ENCODE data around the gene TSHZ2.

Gene TSHZ2

DNA sequence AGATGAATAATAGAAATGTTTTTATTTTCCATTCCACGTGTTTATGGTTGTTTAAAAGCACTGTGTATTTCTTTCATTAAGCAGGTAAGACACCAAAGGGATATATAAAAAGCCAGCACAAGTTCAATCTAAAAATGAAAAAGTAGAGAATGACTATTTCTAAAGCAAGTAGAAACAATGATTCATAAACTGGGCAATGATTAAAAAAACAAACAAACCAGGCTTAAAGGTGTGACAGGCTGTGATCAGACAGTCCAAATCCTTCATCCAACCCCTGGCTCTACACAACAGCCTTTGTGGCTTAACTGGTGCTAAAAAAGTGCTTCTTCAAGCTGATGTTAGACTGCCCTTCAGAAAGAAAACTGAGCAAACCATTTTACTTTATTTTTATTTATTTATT lies 45.7 kb upstream of the TSHZ2 start:
- TF ChIP-seq, protein P1, sequence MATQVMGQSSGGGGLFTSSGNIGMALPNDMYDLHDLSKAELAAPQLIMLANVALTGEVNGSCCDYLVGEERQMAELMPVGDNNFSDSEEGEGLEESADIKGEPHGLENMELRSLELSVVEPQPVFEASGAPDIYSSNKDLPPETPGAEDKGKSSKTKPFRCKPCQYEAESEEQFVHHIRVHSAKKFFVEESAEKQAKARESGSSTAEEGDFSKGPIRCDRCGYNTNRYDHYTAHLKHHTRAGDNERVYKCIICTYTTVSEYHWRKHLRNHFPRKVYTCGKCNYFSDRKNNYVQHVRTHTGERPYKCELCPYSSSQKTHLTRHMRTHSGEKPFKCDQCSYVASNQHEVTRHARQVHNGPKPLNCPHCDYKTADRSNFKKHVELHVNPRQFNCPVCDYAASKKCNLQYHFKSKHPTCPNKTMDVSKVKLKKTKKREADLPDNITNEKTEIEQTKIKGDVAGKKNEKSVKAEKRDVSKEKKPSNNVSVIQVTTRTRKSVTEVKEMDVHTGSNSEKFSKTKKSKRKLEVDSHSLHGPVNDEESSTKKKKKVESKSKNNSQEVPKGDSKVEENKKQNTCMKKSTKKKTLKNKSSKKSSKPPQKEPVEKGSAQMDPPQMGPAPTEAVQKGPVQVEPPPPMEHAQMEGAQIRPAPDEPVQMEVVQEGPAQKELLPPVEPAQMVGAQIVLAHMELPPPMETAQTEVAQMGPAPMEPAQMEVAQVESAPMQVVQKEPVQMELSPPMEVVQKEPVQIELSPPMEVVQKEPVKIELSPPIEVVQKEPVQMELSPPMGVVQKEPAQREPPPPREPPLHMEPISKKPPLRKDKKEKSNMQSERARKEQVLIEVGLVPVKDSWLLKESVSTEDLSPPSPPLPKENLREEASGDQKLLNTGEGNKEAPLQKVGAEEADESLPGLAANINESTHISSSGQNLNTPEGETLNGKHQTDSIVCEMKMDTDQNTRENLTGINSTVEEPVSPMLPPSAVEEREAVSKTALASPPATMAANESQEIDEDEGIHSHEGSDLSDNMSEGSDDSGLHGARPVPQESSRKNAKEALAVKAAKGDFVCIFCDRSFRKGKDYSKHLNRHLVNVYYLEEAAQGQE (IDR thresholded peaks at IDR 0.05; ENCODE audit: insufficient read depth in 1 of 2, low read depth in 2 of 2, low read length in 2 of 2), result no peak
- TF ChIP-seq SIN3A (IDR thresholded peaks at IDR 0.05; ENCODE audit: borderline replicate concordance, insufficient read depth, low read length), result no peak
- TF ChIP-seq POLR2AphosphoS5 (IDR thresholded peaks at IDR 0.05; ENCODE audit: low read depth, low read length), result no peak
- no peak for TF ChIP-seq TAF1 (IDR thresholded peaks at IDR 0.05; ENCODE audit: borderline replicate concordance, insufficient read depth, low read length)
- TF ChIP-seq FOXP2 (optimal IDR thresholded peaks at IDR 0.05; ENCODE audit: borderline replicate concordance, extremely low read depth, extremely low read length, insufficient read depth), result no peak

DNA sequence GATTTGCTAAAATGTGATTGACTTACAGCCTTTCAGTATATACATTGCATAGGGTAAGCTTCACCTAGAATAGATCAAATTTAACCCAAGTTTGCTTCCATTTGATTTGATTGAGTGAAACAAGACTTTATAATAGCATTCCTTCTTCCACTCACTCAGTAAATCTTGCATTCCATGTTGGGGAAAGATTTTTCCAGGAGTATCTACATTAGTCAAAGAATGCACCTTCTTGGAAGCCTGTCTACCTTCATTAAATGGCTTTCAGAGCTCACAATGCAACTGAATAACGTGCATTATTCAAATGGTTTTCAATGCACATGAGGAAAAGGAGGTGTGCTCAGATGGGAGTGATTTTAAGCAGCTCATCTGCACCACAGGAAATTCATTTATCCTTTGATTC lies 38.3 kb upstream of the TSHZ2 start:
- TF ChIP-seq SIN3A (IDR thresholded peaks at IDR 0.05; ENCODE audit: borderline replicate concordance, insufficient read depth, low read length) (no peak), FOXP2 (optimal IDR thresholded peaks at IDR 0.05; ENCODE audit: borderline replicate concordance, extremely low read depth, extremely low read length, insufficient read depth) (no peak), TAF1 (IDR thresholded peaks at IDR 0.05; ENCODE audit: borderline replicate concordance, insufficient read depth, low read length) (no peak), POLR2AphosphoS5 (IDR thresholded peaks at IDR 0.05; ENCODE audit: low read depth, low read length) (no peak)
- TF ChIP-seq, protein P1 (IDR thresholded peaks at IDR 0.05; ENCODE audit: insufficient read depth in 1 of 2, low read depth in 2 of 2, low read length in 2 of 2), result no peak

DNA sequence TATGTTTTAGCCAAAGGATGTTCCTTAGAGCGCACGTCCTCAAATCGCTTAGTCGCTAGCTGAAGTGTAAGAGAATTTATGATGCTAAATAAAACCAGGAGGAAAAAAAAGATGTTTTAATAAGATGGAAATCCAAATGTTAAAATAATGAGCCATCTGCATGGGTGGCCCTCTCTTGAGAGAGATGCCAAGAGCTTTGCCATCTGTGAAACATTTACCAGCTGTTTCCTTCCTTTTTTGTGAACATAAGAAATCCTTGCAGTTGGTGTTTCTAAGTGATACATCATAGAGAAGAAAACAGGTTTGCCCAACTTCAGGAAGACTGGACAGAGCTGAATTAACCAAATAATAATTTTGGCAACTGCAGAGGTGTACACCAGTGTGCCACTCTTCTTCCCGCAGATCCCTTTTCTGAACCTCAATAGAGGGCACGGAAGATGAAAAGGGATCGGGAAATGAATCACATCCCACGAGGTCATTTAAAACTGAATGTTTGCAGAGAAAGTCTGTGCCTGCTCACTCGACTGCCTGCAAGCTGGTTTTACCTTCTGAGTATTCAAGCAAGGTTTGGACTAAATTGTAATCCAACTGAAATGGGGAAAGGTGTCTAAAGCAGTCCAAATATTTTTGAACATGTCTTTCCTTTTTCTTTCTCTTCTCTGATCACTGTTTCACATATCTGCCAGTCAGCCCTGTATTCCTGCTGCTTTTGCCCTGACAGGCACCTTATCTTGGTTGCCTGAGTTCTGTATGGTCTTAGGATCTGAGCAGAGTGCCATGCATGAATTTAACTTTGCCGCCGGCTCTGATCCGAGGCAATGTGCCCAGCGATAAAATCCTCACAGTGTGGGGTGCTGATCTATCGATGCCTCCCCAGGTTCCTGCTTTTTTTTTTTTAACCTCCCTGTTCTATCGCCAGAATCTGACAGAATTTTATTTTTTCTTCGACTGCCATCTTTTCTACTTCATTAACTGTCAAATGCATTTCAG lies 35.5 kb upstream of the TSHZ2 start:
- TF ChIP-seq FOXP2 (optimal IDR thresholded peaks at IDR 0.05; ENCODE audit: borderline replicate concordance, extremely low read depth, extremely low read length, insufficient read depth) (no peak), POLR2AphosphoS5 (IDR thresholded peaks at IDR 0.05; ENCODE audit: low read depth, low read length) (no peak), SIN3A (IDR thresholded peaks at IDR 0.05; ENCODE audit: borderline replicate concordance, insufficient read depth, low read length) (no peak), TAF1 (IDR thresholded peaks at IDR 0.05; ENCODE audit: borderline replicate concordance, insufficient read depth, low read length) (no peak)
- TF ChIP-seq, protein P1 (IDR thresholded peaks at IDR 0.05; ENCODE audit: insufficient read depth in 1 of 2, low read depth in 2 of 2, low read length in 2 of 2), result no peak

DNA sequence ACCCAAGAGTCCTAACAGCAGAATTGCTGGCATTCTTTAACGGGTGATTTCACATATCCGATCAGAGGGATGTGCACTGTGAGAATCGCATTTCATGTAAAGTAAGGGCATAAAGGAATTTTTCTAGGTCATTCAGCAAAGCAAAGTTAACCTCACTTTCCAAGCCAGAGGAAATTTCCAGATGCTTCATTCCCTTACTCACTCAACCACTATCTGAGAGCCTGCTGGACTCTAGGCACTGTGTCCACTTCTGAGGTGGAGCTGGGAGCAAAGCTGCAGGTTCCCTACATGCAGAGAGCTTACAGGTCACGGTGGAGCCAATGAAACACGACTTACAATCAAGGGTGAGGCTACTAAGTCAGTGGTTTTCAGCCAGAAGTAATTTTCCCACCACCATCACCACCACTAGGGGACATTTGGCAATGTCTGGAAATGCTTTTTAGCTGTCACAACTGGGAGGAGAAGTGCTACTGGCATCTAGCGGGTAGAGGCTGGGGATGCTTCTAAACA lies 34.5 kb upstream of the TSHZ2 start:
- TF ChIP-seq POLR2AphosphoS5 (IDR thresholded peaks at IDR 0.05; ENCODE audit: low read depth, low read length) (no peak), FOXP2 (optimal IDR thresholded peaks at IDR 0.05; ENCODE audit: borderline replicate concordance, extremely low read depth, extremely low read length, insufficient read depth) (no peak), SIN3A (IDR thresholded peaks at IDR 0.05; ENCODE audit: borderline replicate concordance, insufficient read depth, low read length) (no peak), TAF1 (IDR thresholded peaks at IDR 0.05; ENCODE audit: borderline replicate concordance, insufficient read depth, low read length) (no peak)
- TF ChIP-seq, protein P1 (IDR thresholded peaks at IDR 0.05; ENCODE audit: insufficient read depth in 1 of 2, low read depth in 2 of 2, low read length in 2 of 2), result no peak

Data from PFSK-1 (cell line).